Stomach (tissue), 4 donors: ENCODE results near the gene TMEM219.

Experiments
- EP300 ChIP-seq: sonication (generic); formaldehyde crosslinking; IDR thresholded peaks from one replicate; pipeline ENCODE4 v1.6.1; 2017; ENCODE audit warnings: antibody characterized with exemption
- POLR2A ChIP-seq, 4 donors: fragments of 450-650 bp; IDR thresholded peaks; one replicate each; pipeline ENCODE4 v1.6.1; 2016; ENCODE audit warnings: antibody characterized with exemption in 4 of 4, control low read depth in 2 of 4, mild to moderate bottlenecking in 1 of 4, moderate library complexity in 1 of 4
- POLR2AphosphoS5 ChIP-seq, 3 donors: sonication (generic); formaldehyde crosslinking; IDR thresholded peaks; one replicate each; pipeline ENCODE4 v1.6.1; 2016; ENCODE audit warnings: antibody characterized with exemption in 3 of 3
- TF ChIP-seq, protein P1 (sequence below), 7 experiments: fragments of 450-650 bp in 4 of 7; fragments of 200-600 bp in 3 of 7; sonication (generic) in 3 of 7; IDR thresholded peaks; one replicate each; pipeline ENCODE4 v1.5.1; 2016 to 2019; ENCODE audit warnings: antibody characterized with exemption in 7 of 7, control low read depth in 2 of 7, mild to moderate bottlenecking in 1 of 7

DNA sequence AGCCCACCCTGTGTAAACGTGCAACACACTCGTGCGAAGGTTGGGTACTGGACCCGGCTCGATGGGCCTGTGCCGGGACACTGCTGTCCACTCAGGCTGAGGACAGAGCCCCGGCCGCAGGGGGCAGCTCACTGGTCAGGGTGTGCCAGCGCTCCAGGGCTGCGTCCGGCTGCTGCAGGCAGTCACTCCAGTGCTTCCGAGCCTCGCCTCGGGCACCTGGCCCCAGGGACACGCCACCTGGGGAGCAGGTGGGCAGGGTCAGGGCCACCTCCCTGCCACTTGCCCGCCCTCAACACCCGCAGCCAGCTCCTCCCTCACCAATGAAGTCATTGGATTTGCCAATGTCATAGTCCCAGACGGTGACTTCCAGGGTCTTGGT is 44.2 kb downstream of the TMEM219 start:
- TF ChIP-seq, protein P1, sequence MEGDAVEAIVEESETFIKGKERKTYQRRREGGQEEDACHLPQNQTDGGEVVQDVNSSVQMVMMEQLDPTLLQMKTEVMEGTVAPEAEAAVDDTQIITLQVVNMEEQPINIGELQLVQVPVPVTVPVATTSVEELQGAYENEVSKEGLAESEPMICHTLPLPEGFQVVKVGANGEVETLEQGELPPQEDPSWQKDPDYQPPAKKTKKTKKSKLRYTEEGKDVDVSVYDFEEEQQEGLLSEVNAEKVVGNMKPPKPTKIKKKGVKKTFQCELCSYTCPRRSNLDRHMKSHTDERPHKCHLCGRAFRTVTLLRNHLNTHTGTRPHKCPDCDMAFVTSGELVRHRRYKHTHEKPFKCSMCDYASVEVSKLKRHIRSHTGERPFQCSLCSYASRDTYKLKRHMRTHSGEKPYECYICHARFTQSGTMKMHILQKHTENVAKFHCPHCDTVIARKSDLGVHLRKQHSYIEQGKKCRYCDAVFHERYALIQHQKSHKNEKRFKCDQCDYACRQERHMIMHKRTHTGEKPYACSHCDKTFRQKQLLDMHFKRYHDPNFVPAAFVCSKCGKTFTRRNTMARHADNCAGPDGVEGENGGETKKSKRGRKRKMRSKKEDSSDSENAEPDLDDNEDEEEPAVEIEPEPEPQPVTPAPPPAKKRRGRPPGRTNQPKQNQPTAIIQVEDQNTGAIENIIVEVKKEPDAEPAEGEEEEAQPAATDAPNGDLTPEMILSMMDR (IDR thresholded peaks at IDR 0.05): no peak
- no peak for TF ChIP-seq POLR2A (IDR thresholded peaks at IDR 0.05)
- TF ChIP-seq EP300: no peak
- TF ChIP-seq POLR2AphosphoS5 (IDR thresholded peaks at IDR 0.05): no peak
